Esophagus muscularis mucosa (tissue), 4 donors: ENCODE data around the gene ZBTB16. TPM values are rescaled to one million over a fixed set of nuclear protein-coding genes. Genes with fewer than 3 reads are reported as not detected.

ENCODE experiments used
- DNase-seq: peaks from one replicate; pipeline ENCODE4 v3.0.0-alpha.2; 2017; ENCODE audit errors: extremely low spot score
- H3K27ac ChIP-seq, 4 donors: fragments of 200-600 bp; sonication (generic); replicated peaks in 1 of 4; 1 replicate in 3 of 4; 2 replicates in 1 of 4; pipeline ENCODE4 v1.5.1; 2016 to 2019; ENCODE audit warnings: mild to moderate bottlenecking in 1 of 4
- H3K27me3 ChIP-seq, 4 donors: fragments of 200-600 bp; sonication (generic); one replicate each; pipeline versions ENCODE4 v1.5.1 to v1.6.0; 2016 to 2019
- H3K36me3 ChIP-seq, 4 donors: fragments of 200-600 bp; sonication (generic); one replicate each; pipeline ENCODE4 v1.5.1; 2016 to 2019
- H3K4me1 ChIP-seq, 4 donors: fragments of 200-600 bp; sonication (generic); one replicate each; pipeline ENCODE4 v1.5.1; 2016 to 2019
- H3K4me3 ChIP-seq, 4 donors: fragments of 200-600 bp; sonication (generic); 1 replicate in 2 of 4; 2 replicates in 2 of 4; pipeline ENCODE4 v1.5.1; 2016 to 2019; ENCODE audit warnings: mild to moderate bottlenecking in 4 of 4, moderate library complexity in 1 of 4
- H3K9me3 ChIP-seq, 4 donors: fragments of 200-600 bp; sonication (generic); 1 replicate in 3 of 4; 2 replicates in 1 of 4; pipeline ENCODE4 v1.5.1; 2016 to 2019
- EP300 ChIP-seq: sonication (generic); formaldehyde crosslinking; IDR thresholded peaks from one replicate; pipeline ENCODE4 v1.6.1; 2017; ENCODE audit warnings: antibody characterized with exemption
- POLR2A ChIP-seq: fragments of 450-650 bp; IDR thresholded peaks from one replicate; pipeline ENCODE4 v1.6.1; 2017; ENCODE audit warnings: antibody characterized with exemption, moderate library complexity, mild to moderate bottlenecking, low read depth
- POLR2AphosphoS5 ChIP-seq, 2 donors: sonication (generic); formaldehyde crosslinking; IDR thresholded peaks; one replicate each; pipeline ENCODE4 v1.6.1; 2017; ENCODE audit warnings: antibody characterized with exemption in 2 of 2
- WGBS: methylation state at CpG from one replicate; pipeline ENCODE4 v1.1.5; 2018; 5-methylcytosine and 5-hydroxymethylcytosine counted together
- intact Hi-C: fragments of 100-400 bp; cut with DNase I; formaldehyde crosslinking; loops from one replicate; pipeline ENCODE4 v1.15.1; 2023
- total RNA-seq, 4 donors: library from RNA; depleted of rRNA; stranded (reverse); fragments of >200 nt; gene quantifications; one replicate each; pipeline versions ENCODE4 v1.1.0 to v1.2.1, GENCODE V29; 2016
- TF ChIP-seq, protein P1 (sequence below), 3 experiments: fragments of 200-600 bp in 2 of 3; fragments of 450-650 bp in 1 of 3; sonication (generic) in 2 of 3; IDR thresholded peaks; one replicate each; pipeline ENCODE4 v1.5.1; 2017 to 2019; ENCODE audit warnings: antibody characterized with exemption in 3 of 3, mild to moderate bottlenecking in 2 of 3, moderate library complexity in 1 of 3

ZBTB16 gene
- total RNA-seq, 4 donors from 2014 or later: 175 to 319 (median 222) TPM

- 80% methylated on average over 5 of the region's 5 CpGs for WGBS
- no peak overlapping the region for H3K4me3 ChIP-seq
- H3K9me3 ChIP-seq: no peaks in the 10 kb centered on the region
- peaks cover 0 to 31% (median 0%) of the 10 kb centered on the region in 4 donors for H3K27me3 ChIP-seq
- intact Hi-C loops: loop anchor here (10.0 kb wide), 1 partner anchor 138 kb away; no protein-coding TSS in a partner anchor
- H3K36me3 ChIP-seq: no peaks in the 10 kb centered on the region
- no peak overlapping the region for H3K27ac ChIP-seq
- DNase-seq: no peak
- peaks cover 9 to 18% (median 15%) of the 10 kb centered on the region in 4 donors for H3K4me1 ChIP-seq
- TF ChIP-seq EP300 (no peak), POLR2AphosphoS5 (IDR thresholded peaks at IDR 0.05) (no peak), POLR2A (no peak)
- TF ChIP-seq, protein P1, sequence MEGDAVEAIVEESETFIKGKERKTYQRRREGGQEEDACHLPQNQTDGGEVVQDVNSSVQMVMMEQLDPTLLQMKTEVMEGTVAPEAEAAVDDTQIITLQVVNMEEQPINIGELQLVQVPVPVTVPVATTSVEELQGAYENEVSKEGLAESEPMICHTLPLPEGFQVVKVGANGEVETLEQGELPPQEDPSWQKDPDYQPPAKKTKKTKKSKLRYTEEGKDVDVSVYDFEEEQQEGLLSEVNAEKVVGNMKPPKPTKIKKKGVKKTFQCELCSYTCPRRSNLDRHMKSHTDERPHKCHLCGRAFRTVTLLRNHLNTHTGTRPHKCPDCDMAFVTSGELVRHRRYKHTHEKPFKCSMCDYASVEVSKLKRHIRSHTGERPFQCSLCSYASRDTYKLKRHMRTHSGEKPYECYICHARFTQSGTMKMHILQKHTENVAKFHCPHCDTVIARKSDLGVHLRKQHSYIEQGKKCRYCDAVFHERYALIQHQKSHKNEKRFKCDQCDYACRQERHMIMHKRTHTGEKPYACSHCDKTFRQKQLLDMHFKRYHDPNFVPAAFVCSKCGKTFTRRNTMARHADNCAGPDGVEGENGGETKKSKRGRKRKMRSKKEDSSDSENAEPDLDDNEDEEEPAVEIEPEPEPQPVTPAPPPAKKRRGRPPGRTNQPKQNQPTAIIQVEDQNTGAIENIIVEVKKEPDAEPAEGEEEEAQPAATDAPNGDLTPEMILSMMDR (IDR thresholded peaks at IDR 0.05): no peak
Measured at GRCh38 chr11:114033066-114033465, 26.4 kb upstream of the ZBTB16 start.

DNA sequence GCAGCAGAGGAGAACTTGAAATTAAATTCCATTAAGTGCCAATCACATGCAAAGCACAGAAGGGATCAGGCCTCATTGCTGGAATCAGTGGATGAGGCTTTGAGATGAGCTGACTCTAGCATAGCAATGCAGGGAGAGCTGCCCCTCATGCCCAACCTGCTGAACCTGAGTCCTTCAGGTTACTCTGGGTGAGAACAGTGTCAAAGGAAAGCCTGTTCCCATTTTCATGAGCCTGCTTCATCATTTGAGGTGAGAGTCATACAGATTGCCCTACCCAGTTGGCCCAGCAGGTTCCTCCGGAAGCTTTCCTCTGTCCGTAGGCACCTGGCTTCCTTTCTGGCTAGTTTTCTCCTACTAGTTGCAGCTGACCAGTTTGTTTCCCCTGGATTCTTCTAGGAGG, 25.9 kb upstream of the ZBTB16 start:
- Histone ChIP-seq H3K27ac (no peak overlapping the region), H3K4me1 (peaks cover 9 to 18% (median 15%) of the 10 kb centered on the region in 4 donors), H3K9me3 (no peaks in the 10 kb centered on the region), H3K36me3 (no peaks in the 10 kb centered on the region), H3K4me3 (no peak overlapping the region), H3K27me3 (peaks cover 0 to 27% (median 0%) of the 10 kb centered on the region in 4 donors)
- no peak for TF ChIP-seq POLR2A
- no peak for TF ChIP-seq EP300
- TF ChIP-seq POLR2AphosphoS5 (IDR thresholded peaks at IDR 0.05): no peak
- TF ChIP-seq, protein P1 (IDR thresholded peaks at IDR 0.05): no peak
- intact Hi-C loops: loop anchor here (10.0 kb wide), 1 partner anchor 139 kb away; no protein-coding TSS in a partner anchor
- DNase-seq: no peak
- WGBS: 95% methylated on average over 2 of the region's 2 CpGs

DNA sequence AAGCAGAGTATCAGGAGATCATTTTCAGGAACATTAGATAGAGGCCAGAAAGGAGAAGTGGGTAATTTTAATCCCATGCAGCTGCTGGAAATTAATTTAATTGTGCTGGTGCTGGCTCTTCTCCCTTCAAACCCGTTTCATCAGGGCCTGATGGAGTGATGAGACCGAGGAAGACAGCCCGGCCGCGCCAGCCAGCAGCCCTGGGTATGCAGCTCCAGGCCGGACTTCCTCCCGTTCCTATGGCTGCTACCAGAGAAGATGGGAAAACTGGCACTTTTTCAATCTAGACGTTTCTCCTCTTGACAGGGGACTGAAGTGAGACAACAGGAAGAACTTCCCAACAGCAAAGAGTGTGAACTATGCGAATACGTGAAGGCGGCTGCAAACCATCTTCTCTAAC, 24.6 kb upstream of the ZBTB16 start:
- TF ChIP-seq, protein P1 (IDR thresholded peaks at IDR 0.05): no peak
- no peak for TF ChIP-seq EP300
- TF ChIP-seq POLR2AphosphoS5 (IDR thresholded peaks at IDR 0.05): no peak
- TF ChIP-seq POLR2A: no peak
- no peak overlapping the region for H3K4me3 ChIP-seq
- H3K27ac ChIP-seq: no peak overlapping the region
- H3K36me3 ChIP-seq: no peaks in the 10 kb centered on the region
- intact Hi-C loops: loop anchor here (10.0 kb wide), 1 partner anchor 140 kb away; no protein-coding TSS in a partner anchor
- peaks cover 0 to 16% (median 0%) of the 10 kb centered on the region in 4 donors for H3K27me3 ChIP-seq
- 93% methylated on average over 11 of the region's 11 CpGs for whole genome bisulfite sequencing
- H3K9me3 ChIP-seq: no peaks in the 10 kb centered on the region
- DNase-seq: no peak
- peaks cover 9 to 18% (median 15%) of the 10 kb centered on the region in 4 donors for H3K4me1 ChIP-seq

GRCh38 chr11:114036147-114036811, 23.2 kb upstream of the ZBTB16 start:
- Histone ChIP-seq H3K27me3 (peaks cover 0 to 10% (median 0%) of the 10 kb centered on the region in 4 donors), H3K27ac (peak overlapping the region; percentile 58 to 70 (median 66)), H3K4me3 (peak overlapping the region; percentile 49 to 53 (median 52)), H3K9me3 (no peaks in the 10 kb centered on the region), H3K36me3 (no peaks in the 10 kb centered on the region), H3K4me1 (peaks cover 9 to 26% (median 25%) of the 10 kb centered on the region in 4 donors)
- TF ChIP-seq EP300 (no peak), POLR2AphosphoS5 (IDR thresholded peaks at IDR 0.05) (peak; percentile 71 to 76), POLR2A (no peak)
- TF ChIP-seq, protein P1 (IDR thresholded peaks at IDR 0.05): peak; percentile 82 to 90 (median 88)
- WGBS: 24% methylated on average over 2 of the region's 37 CpGs
- intact Hi-C loops: loop anchor here (2.0 to 10.0 kb wide), 2 partner anchors 141 to 225 kb away; no protein-coding TSS in a partner anchor
- peak; percentile 95 for DNase-seq
